C4-2B (cell line): ENCODE measurements around the gene KCNJ2.
A peak's percentile ranks its signal among the peaks of the same experiment; 100 is the strongest.

Experiments
- H3K27ac ChIP-seq: fragments of 450-650 bp; 2 replicates; pipeline ENCODE4 v1.5.1; 2017
- CTCF ChIP-seq: fragments of 450-650 bp; conservative IDR thresholded peaks from 2 replicates; pipeline ENCODE4 v1.5.1; 2017; ENCODE audit warnings: mild to moderate bottlenecking
- ZFX ChIP-seq: fragments of 450-650 bp; IDR thresholded peaks from 2 replicates; pipeline ENCODE4 v1.6.1; 2017

Gene KCNJ2

GRCh38 chr17:70137451-70138230 is 31.7 kb upstream of the KCNJ2 start:
- no peak overlapping the region for H3K27ac ChIP-seq
- TF ChIP-seq ZFX (no peak), CTCF (no peak)

GRCh38 chr17:70138291-70138865 is 31.0 kb upstream of the KCNJ2 start:
- no peak overlapping the region for H3K27ac ChIP-seq

GRCh38 chr17:70139449-70139993 is 29.8 kb upstream of the KCNJ2 start:
- no peak for TF ChIP-seq CTCF
- TF ChIP-seq ZFX, result no peak
- H3K27ac ChIP-seq, result no peak overlapping the region

More at GRCh38 chr17:70138291-70138865, 31.0 kb upstream of the KCNJ2 start:
- TF ChIP-seq CTCF (no peak), ZFX (no peak)

GRCh38 chr17:70144260-70144846 is 25.0 kb upstream of the KCNJ2 start:
- TF ChIP-seq ZFX, result no peak
- peak; percentile 79 for TF ChIP-seq CTCF
- H3K27ac ChIP-seq, result no peak overlapping the region

GRCh38 chr17:70153210-70153609 is 16.1 kb upstream of the KCNJ2 start:
- TF ChIP-seq ZFX (no peak), CTCF (no peak)
- no peak overlapping the region for H3K27ac ChIP-seq

- H3K27ac ChIP-seq, result no peak overlapping the region
- TF ChIP-seq ZFX, result no peak
- no peak for TF ChIP-seq CTCF
These were observed 12.2 kb upstream of the KCNJ2 start for GRCh38 chr17:70157151-70157550.

- no peak overlapping the region for H3K27ac ChIP-seq
- TF ChIP-seq CTCF (no peak), ZFX (no peak)
These were observed 11.2 kb upstream of the KCNJ2 start for GRCh38 chr17:70158180-70158579.
